HEK293T (cell line): Measurements from ENCODE around the gene SCNM1.

ENCODE experiments used
- ARNT ChIP-seq: fragments of 450-650 bp; IDR thresholded peaks from 2 replicates; pipeline ENCODE4 v1.6.1; 2017; ENCODE audit warnings: mild to moderate bottlenecking
- BHLHE40 ChIP-seq: fragments of 450-650 bp; IDR thresholded peaks from 2 replicates; pipeline ENCODE4 v1.6.1; 2016; ENCODE audit warnings: mild to moderate bottlenecking, moderate library complexity, borderline replicate concordance
- ELF4 ChIP-seq: fragments of 450-650 bp; IDR thresholded peaks from 2 replicates; pipeline ENCODE4 v1.6.1; 2017; ENCODE audit warnings: antibody characterized with exemption
- FOXA1 ChIP-seq: fragments of 450-650 bp; IDR thresholded peaks from 2 replicates; pipeline ENCODE4 v1.6.1; 2016; ENCODE audit warnings: mild to moderate bottlenecking
- FOXK2 ChIP-seq: fragments of 450-650 bp; IDR thresholded peaks from 2 replicates; pipeline ENCODE4 v1.6.1; 2016; ENCODE audit warnings: mild to moderate bottlenecking
- FOXM1 ChIP-seq: fragments of 450-650 bp; IDR thresholded peaks from 2 replicates; pipeline ENCODE4 v1.6.1; 2017; ENCODE audit warnings: mild to moderate bottlenecking, borderline replicate concordance
- L3MBTL2 ChIP-seq: fragments of 450-650 bp; conservative IDR thresholded peaks from 2 replicates; pipeline ENCODE4 v1.6.1; 2016; ENCODE audit warnings: mild to moderate bottlenecking
- NFRKB ChIP-seq: fragments of 450-650 bp; IDR thresholded peaks from 2 replicates; pipeline ENCODE4 v1.6.1; 2016; ENCODE audit warnings: mild to moderate bottlenecking, moderate library complexity
- PKNOX1 ChIP-seq: fragments of 450-650 bp; IDR thresholded peaks from 2 replicates; pipeline ENCODE4 v1.6.1; 2016
- SP1 ChIP-seq: fragments of 450-650 bp; IDR thresholded peaks from 2 replicates; pipeline ENCODE4 v1.6.1; 2017
- TARDBP ChIP-seq: fragments of 450-650 bp; IDR thresholded peaks from 2 replicates; pipeline ENCODE4 v1.6.1; 2016

GRCh38 chr1:151132335-151133017, 33.5 kb upstream of the SCNM1 start:
- no peak for TF ChIP-seq BHLHE40
- no peak for TF ChIP-seq TARDBP
- TF ChIP-seq FOXA1, result no peak
- TF ChIP-seq ELF4, result no peak
- no peak for TF ChIP-seq ARNT
- no peak for TF ChIP-seq L3MBTL2
- TF ChIP-seq FOXK2, result no peak
- no peak for TF ChIP-seq NFRKB
- TF ChIP-seq FOXM1, result no peak
- TF ChIP-seq PKNOX1, result no peak
- no peak for TF ChIP-seq SP1
